ENCODE data around the gene TXN2.
"Not testable (repeated sequence)": the region's sequence is repeated elsewhere in the genome, so short reads cannot be mapped to it uniquely, and the experiment has no call there.

TXN2 gene

GRCh38 chr22:36454916-36455570 lies 26.4 kb downstream of the TXN2 start:
- peak; percentile 41 to 58 for DNase-seq

GRCh38 chr22:36453855-36454378 lies 27.5 kb downstream of the TXN2 start:
- DNase-seq = no peak

- not testable (repeated sequence) for DNase-seq
These were observed 28.3 kb downstream of the TXN2 start for GRCh38 chr22:36452978-36453607.

- DNase-seq = no peak
These were observed 29.0 kb downstream of the TXN2 start for GRCh38 chr22:36452250-36452977.

- not testable (repeated sequence) for DNase-seq
These were observed 30.5 kb downstream of the TXN2 start for GRCh38 chr22:36450923-36451322.

GRCh38 chr22:36449596-36450175 lies 31.8 kb downstream of the TXN2 start:
- no peak for DNase-seq

- peak in 1 of 2 experiments; percentile 32 for DNase-seq
These were observed 33.8 kb downstream of the TXN2 start for GRCh38 chr22:36447632-36448031.

GRCh38 chr22:36445158-36445668 lies 36.2 kb downstream of the TXN2 start:
- DNase-seq = peak in 1 of 2 experiments; percentile 15

- no peak for DNase-seq
These were observed 38.2 kb downstream of the TXN2 start for GRCh38 chr22:36443198-36443770.

GRCh38 chr22:36442506-36443197 lies 38.8 kb downstream of the TXN2 start:
- no peak for DNase-seq

GRCh38 chr22:36440429-36441002 lies 40.9 kb downstream of the TXN2 start:
- no peak for DNase-seq

- DNase-seq = peak; percentile 22 to 28
These were observed 41.8 kb downstream of the TXN2 start for GRCh38 chr22:36439481-36440271.

GRCh38 chr22:36435516-36436415 lies 45.7 kb downstream of the TXN2 start:
- DNase-seq = no peak

- no peak for DNase-seq
These were observed 47.9 kb downstream of the TXN2 start for GRCh38 chr22:36433318-36434231.

- no peak for DNase-seq
These were observed 48.7 kb downstream of the TXN2 start for GRCh38 chr22:36432592-36433317.

- no peak for DNase-seq
These were observed 49.5 kb downstream of the TXN2 start for GRCh38 chr22:36431977-36432376.

- DNase-seq = no peak
These were observed 50.6 kb downstream of the TXN2 start for GRCh38 chr22:36430863-36431262.

- DNase-seq = not testable (repeated sequence)
These were observed 53.5 kb downstream of the TXN2 start for GRCh38 chr22:36427952-36428351.

Data from Kasumi-1 (cell line).